Measurements from ENCODE around the gene SPSB4.

SPSB4 gene

GRCh38 chr3:141151439-141151838 is 100.3 kb downstream of the SPSB4 start:
- DNase-seq (ENCODE audit: low read depth in 2 of 2): no peak

DNA sequence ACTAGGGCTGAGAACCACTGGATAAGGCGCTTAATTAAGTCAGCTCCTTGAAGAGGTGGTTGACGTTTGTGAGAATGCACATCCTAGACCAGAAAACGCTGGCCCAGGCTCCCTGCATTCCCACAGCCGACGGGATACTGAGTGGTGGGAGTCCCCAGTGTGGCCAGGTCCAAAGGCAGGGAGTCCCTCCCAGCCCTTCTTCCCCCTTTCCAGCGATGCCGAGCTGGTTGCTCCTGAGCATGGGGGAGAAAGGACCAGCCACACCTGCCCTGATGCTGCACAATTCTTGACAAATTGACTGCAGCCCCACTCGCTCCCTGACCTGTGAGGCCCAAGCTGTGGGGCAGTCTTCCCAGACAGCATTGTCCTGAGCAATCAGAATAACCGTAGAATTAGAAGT is 101.0 kb downstream of the SPSB4 start:
- no peak for DNase-seq (ENCODE audit: low read depth in 2 of 2)

GRCh38 chr3:141152801-141153678 is 101.9 kb downstream of the SPSB4 start:
- DNase-seq (ENCODE audit: low read depth in 2 of 2): no peak

DNA sequence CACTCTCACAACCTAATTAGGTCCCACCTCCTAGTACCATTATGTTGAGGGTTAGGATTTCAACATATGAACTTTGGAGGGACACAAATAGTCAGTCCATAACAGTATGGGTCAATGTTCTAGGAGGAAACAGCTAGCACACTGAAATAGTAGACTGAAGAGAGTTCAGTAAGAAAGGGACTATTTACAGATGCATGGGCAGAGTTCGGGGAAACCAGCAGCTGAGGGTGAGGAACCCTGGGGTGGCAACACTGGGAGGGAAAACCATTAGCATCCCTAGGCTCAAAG is 102.5 kb downstream of the SPSB4 start:
- DNase-seq (ENCODE audit: low read depth in 2 of 2): no peak

DNA sequence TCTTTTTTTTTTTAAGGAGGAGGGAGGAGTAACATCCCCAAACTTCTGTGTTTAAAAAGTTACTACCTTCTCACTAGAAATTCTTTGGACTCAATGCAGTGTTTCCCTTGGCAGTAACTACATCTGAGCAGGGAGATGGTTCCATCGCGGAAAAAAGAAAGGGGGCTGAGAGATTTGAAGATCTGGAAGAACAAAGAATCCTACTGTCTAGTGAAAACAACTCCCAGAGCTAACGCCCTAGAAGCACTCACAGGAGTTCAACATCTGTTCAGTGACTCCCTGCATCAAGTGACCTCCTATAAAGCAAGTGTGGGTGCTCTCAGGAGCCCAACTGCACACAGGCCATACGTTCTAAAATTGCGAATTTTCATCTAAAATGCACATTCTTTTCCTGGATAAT is 113.7 kb downstream of the SPSB4 start:
- DNase-seq (ENCODE audit: low read depth in 2 of 2): no peak

DNA sequence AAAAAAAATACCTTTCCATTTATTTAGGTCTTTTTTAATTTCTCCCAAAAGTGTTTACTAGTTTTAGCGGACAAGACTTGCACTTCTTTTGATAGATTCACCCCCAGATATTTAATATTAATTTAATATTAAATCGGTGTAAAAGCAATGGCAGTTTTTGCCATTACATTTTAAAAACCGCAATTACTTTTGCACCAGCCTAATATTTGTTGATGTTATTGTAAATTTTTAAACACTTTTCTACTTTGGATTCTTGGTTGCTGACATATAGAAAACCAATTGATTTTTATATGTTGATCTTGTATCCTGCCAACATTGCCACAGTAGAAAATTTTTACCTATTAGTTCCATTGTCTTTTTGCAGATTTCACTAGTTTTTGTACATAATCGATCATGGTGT is 116.5 kb downstream of the SPSB4 start:
- no peak for DNase-seq (ENCODE audit: low read depth in 2 of 2)

GRCh38 chr3:141170678-141171295 is 119.6 kb downstream of the SPSB4 start:
- DNase-seq (ENCODE audit: low read depth in 2 of 2): no peak

- DNase-seq (ENCODE audit: low read depth in 2 of 2): no peak
These were observed 123.5 kb downstream of the SPSB4 start for GRCh38 chr3:141174674-141175073.

DNA sequence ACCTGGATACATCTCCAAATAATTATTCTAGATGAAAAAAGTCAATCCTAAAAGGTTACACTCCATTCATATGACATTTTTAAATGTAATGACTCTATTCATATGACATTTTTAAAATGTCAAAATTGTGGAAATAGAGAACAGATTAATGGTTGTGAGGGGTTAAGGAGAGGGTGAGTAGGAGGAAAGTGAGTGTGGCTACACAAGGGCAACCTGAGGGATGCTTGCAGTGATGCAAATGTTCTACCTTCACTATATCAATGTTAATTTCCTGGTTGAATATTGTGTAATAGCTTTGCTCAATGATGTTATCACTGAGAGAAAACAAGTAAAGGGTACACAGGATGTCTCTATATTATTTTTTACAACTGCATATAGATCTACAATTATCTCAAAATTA is 125.6 kb downstream of the SPSB4 start:
- DNase-seq (ENCODE audit: low read depth in 2 of 2): no peak

DNA sequence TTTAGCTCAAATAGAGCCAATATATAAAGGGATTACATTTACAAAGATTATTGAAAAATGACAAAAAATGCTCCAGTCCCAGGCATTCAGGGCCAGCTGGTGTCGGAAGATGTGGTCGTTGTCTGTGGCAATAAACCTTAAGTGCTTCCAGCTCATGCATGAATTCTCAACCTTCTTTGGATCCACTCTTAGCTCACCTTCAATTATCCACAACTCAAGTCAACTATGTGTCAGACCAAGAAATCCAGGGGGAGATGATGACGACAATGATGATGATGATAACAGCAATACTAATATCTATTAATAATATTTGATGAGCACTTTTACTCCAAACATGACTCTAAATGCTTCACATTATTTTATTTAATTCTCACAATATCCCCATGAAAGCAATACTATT is 126.9 kb downstream of the SPSB4 start:
- no peak for DNase-seq (ENCODE audit: low read depth in 2 of 2)

- no peak for DNase-seq (ENCODE audit: low read depth in 2 of 2)
These were observed 127.4 kb downstream of the SPSB4 start for GRCh38 chr3:141178551-141178950.

DNA sequence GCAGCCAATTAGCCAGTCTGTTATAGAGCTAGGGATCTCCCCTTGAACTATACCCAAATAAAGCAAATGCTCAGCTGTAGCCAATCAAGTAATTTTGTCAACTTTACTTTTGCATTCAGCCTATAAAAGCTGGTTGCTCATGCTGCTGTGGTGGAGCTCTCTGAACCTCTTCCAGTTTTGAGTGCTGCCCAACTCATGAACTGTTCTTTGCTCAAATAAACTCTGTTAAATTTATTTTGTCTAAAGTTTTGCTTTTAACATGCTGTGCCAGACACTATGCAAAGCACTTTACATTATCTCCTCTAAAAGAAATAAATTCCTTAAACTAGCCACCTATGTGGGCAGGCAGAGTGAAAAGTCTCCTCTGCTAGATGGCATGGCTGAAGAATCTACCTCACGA is 128.8 kb downstream of the SPSB4 start:
- no peak for DNase-seq (ENCODE audit: low read depth in 2 of 2)

DNA sequence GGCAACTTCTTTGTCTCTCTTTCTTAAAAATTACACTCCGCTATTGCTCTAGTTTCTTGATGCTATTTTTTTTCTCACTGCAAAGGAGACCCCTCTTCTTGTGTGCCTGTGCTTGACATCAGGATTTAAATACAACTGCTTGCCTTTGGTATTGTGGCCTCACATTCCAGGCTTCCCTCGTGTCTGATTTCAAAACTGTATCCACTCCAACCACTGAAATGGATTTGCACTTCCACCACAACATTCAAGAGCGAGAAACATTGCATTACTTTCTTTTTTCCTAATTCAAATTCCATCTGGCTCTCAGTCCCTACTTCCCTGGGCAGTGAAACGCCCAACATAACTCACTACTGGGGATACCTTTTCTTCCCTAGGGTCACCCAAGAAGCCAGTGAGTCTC is 130.0 kb downstream of the SPSB4 start:
- no peak for DNase-seq (ENCODE audit: low read depth in 2 of 2)

GRCh38 chr3:141181819-141182218 is 130.7 kb downstream of the SPSB4 start:
- no peak for DNase-seq (ENCODE audit: low read depth in 2 of 2)

GRCh38 chr3:141183606-141184005 is 132.5 kb downstream of the SPSB4 start:
- no peak for DNase-seq (ENCODE audit: low read depth in 2 of 2)

DNA sequence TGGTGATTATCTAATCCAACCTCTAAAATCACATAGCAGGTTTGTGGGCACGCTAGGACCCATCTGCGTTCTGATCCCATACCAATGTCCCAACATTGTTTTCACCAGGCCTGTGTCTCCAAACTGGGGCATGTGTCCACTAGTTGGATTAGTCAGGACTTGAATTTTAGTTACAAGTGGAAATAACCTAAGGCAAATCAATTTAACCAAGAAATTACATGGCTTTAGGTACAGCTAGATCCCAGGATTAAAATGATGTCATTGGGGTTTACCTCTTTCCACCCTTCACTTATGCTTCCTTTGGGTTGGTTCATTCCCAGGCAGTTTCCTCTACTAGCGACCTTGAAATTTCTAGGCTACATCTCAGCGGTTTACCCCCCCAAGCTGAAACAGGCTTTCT is 133.3 kb downstream of the SPSB4 start:
- no peak for DNase-seq (ENCODE audit: low read depth in 2 of 2)

GRCh38 chr3:141191097-141191749 is 140.1 kb downstream of the SPSB4 start:
- DNase-seq (ENCODE audit: low read depth in 2 of 2): no peak

- DNase-seq (ENCODE audit: low read depth in 2 of 2): peak; percentile 87 to 88
These were observed 141.2 kb downstream of the SPSB4 start for GRCh38 chr3:141192345-141192744.

DNA sequence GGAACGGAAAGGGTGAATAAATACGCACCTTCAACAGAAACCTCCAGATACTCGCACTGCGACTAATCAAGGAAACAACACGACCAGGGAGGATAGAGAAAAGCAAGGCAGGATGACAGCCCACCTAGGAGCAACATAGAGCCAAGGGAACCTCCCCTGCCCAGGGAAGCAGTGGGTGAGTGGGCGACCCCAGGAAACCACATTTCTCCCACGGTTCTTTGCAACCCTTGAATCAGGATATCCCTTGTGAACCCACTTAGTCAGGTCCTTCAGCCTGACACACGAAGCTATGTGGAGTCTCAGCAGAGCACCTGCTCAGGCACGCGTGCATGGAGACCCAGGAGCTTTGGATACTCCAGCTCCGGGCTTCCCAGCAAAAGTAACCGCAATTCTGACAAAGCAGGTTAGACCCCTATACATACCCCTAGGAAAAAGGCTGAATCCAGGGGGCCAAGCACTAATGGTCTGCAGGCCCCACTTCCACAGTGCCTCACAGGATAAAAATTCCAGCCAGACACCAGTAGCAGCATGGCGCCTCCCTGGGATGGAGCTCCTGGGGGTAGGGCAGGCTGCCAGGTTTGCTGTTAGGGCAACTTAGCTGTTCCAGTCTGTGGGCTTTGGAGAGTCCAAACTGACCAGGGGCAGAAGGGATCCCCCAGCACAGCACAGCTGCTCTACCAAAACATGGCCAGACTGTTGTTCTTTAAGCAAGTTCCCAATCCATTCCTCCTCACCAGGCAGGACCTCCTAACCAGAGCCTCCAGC is 142.1 kb downstream of the SPSB4 start:
- DNase-seq (ENCODE audit: low read depth in 2 of 2): no peak

Data from stimulated activated CD8-positive, alpha-beta memory T cell treated with anti-CD3 and anti-CD28 coated beads, Interleukin-15, amount 100 ng/mL, for 48 hours (primary cell).